ENCODE results near the gene SPART. TPM values are rescaled to one million over a fixed set of nuclear protein-coding genes. Genes with fewer than 3 reads are reported as not detected.

The SPART gene
- total RNA-seq, 2 donors from 2014 or later, result 41.9 to 52.8 TPM

DNA sequence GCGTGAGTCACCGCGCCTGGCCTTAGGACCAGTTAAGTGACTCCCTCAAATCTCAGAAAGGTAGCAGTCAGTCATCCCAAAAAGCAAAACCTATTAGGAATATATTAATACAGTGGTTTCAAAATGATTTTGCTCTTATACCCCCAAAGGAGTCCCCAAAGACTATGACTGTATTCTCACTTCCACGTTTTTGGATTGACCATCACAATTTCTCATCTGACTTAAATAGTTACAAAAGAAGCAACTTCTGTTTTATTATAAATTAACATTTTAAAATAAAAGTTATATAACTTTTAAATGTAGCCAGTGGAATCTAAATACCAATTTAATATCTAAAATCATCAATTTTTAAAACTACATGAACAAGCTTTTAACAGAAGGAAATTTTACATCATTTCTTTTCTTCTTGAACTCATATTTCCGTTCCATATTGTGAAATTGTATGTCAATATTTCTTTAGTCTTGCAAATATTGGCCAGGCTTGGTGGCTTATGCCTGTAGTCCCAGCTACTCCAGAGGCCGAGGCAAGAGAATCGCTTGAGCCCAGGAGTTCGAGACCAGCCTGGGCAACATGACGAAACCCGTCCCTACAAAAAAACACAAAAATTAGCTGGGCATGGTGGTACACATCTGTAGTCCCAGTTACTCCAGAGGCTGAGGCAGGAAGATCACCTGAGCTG, 1.5 kb upstream of the SPART start:
- Histone ChIP-seq H3K27me3 (replicated peaks; ENCODE audit: insufficient read depth) (no peaks in the 10 kb centered on the region), H3K27ac (no peak overlapping the region), H3K4me3 (no peak overlapping the region), H3K9me3 (no peaks in the 10 kb centered on the region), H3K4me1 (replicated peaks) (no peaks in the 10 kb centered on the region), H3K36me3 (no peaks in the 10 kb centered on the region)
- intact Hi-C loops (cut with DNase I), result loop anchor here (5.0 kb wide), 1 partner anchor 50 kb away; the partner anchor contains the start of gene CCDC169
- DNase-seq (ENCODE audit: low spot score), result no peak
- TF ChIP-seq, protein P1, sequence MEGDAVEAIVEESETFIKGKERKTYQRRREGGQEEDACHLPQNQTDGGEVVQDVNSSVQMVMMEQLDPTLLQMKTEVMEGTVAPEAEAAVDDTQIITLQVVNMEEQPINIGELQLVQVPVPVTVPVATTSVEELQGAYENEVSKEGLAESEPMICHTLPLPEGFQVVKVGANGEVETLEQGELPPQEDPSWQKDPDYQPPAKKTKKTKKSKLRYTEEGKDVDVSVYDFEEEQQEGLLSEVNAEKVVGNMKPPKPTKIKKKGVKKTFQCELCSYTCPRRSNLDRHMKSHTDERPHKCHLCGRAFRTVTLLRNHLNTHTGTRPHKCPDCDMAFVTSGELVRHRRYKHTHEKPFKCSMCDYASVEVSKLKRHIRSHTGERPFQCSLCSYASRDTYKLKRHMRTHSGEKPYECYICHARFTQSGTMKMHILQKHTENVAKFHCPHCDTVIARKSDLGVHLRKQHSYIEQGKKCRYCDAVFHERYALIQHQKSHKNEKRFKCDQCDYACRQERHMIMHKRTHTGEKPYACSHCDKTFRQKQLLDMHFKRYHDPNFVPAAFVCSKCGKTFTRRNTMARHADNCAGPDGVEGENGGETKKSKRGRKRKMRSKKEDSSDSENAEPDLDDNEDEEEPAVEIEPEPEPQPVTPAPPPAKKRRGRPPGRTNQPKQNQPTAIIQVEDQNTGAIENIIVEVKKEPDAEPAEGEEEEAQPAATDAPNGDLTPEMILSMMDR (IDR thresholded peaks at IDR 0.05), result no peak
- TF ChIP-seq POLR2AphosphoS5 (IDR thresholded peaks at IDR 0.05) (no peak), POLR2A (IDR thresholded peaks at IDR 0.05) (no peak)
- 92% methylated on average over 10 of the region's 10 CpGs for WGBS

DNA sequence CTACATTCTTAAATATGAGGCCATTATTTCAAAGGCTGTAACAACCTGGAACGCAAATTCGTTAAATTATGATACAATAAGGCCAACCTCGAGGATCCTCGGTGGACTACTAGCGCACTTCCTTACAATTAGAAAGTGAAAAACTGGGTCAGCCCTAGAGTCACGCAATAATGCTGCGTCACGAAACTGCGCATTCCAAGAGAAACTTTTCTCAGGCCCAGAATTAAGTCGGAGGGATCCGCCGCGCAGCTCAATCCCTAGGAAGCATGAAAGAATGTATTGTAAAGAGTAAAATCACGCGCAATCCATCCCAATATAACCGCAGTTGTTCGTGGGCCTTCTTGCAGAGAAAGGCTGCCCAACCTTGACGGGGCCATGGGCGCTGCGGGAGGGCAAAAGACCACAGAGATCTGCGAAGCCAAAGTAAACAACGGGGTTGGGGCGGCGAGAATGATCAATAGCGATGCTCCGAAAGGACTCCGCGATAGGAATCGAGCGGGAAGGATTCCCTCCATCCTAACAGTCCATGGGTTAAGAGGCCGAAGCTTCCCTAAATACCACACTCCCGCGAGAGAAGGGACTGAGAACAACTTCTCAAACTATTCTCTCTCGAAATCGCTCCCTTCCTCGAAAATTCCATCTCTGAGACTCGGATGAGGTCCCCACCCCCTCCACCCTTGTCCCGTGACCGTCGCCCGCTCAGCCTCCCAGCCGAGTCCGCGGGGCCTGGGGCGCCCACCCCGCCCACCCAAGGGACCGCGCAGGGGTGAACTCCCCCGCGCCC, 564 bp downstream of the SPART start:
- intact Hi-C loops (cut with DNase I), result loop anchor here (1.0 to 5.0 kb wide), 2 partner anchors 48 to 50 kb away; partner anchors contain the start of gene CCDC169
- peak; percentile 61 for DNase-seq (ENCODE audit: low spot score)
- Histone ChIP-seq H3K9me3 (no peaks in the 10 kb centered on the region), H3K36me3 (no peaks in the 10 kb centered on the region), H3K27me3 (replicated peaks; ENCODE audit: insufficient read depth) (no peaks in the 10 kb centered on the region), H3K4me3 (peak overlapping the region; percentile 69 to 97), H3K4me1 (replicated peaks) (no peaks in the 10 kb centered on the region), H3K27ac (peak overlapping the region; percentile 98 to 99)
- WGBS, result under 1% methylated on average over 43 of the region's 50 CpGs
- peak; percentile 76 for TF ChIP-seq POLR2AphosphoS5 (IDR thresholded peaks at IDR 0.05)
- TF ChIP-seq, protein P1 (IDR thresholded peaks at IDR 0.05), result no peak

DNA sequence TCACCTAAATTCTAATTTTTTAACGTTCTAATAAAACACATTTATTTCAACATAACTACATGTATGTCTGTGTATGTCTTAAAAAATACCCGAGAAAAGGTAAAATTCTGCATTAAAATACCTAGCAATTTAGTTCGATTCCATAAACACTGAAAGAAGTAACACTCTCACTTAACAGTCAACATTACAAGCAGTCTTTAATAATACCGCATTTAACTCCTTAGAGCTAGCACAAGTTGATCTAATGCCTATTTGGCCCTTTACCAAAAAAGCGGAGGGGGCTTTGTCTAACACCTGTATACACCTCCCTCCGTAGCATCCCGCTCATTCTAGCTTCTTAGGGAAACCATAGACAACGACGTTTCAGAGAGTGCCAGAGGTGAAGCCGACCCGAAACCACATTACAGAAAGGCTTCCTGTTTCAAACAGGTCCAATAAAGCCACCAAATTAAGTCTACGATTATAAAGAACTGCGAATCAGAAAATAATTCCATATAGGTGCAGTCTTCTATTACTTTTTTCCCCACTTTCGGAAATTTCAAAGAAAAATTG, 1.2 kb downstream of the SPART start:
- Histone ChIP-seq H3K4me1 (replicated peaks) (no peaks in the 10 kb centered on the region), H3K4me3 (peak overlapping the region; percentile 69 to 97), H3K36me3 (no peaks in the 10 kb centered on the region), H3K27me3 (replicated peaks; ENCODE audit: insufficient read depth) (no peaks in the 10 kb centered on the region), H3K9me3 (no peaks in the 10 kb centered on the region), H3K27ac (peak overlapping the region; percentile 98 to 99)
- 6% methylated on average over 14 of the region's 14 CpGs for WGBS
- TF ChIP-seq POLR2AphosphoS5 (IDR thresholded peaks at IDR 0.05), result no peak
- peak; percentile 30 for DNase-seq (ENCODE audit: low spot score)
- intact Hi-C loops (cut with DNase I), result loop anchor here (5.0 kb wide), 1 partner anchor 48 kb away; the partner anchor contains the start of gene CCDC169

DNA sequence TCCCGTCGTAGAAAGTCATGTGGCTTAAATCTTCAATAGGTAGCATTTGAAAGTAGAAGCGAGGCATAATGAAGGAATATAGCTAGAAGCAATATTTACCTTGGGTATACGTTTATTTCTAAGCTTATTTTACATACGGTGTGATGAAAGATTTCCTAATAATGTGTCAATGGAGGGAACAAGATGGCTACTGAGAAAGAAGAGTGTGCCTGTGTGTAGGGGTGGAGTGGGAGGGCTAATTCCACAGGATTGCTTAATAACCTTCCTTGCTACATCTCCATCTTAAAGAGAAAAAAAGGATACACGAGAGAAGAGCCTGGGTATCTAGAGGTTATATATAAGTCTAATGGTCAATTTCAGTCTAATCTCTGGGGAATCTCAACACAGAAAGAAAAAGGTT, 2.0 kb downstream of the SPART start:
- WGBS, result 63% methylated on average over 6 of the region's 6 CpGs
- H3K4me3 ChIP-seq, result peak overlapping the region in 1 of 2 donors; percentile 69
- intact Hi-C loops (cut with DNase I), result no loop called here
- H3K36me3 ChIP-seq, result no peaks in the 10 kb centered on the region
- no peak for DNase-seq (ENCODE audit: low spot score)
- TF ChIP-seq POLR2AphosphoS5 (IDR thresholded peaks at IDR 0.05) (no peak), POLR2A (IDR thresholded peaks at IDR 0.05) (no peak)
- TF ChIP-seq, protein P1 (IDR thresholded peaks at IDR 0.05), result no peak
- no peaks in the 10 kb centered on the region for H3K9me3 ChIP-seq
- peak overlapping the region; percentile 98 to 99 for H3K27ac ChIP-seq
- H3K4me1 ChIP-seq (replicated peaks), result no peaks in the 10 kb centered on the region
- no peaks in the 10 kb centered on the region for H3K27me3 ChIP-seq (replicated peaks; ENCODE audit: insufficient read depth)

DNA sequence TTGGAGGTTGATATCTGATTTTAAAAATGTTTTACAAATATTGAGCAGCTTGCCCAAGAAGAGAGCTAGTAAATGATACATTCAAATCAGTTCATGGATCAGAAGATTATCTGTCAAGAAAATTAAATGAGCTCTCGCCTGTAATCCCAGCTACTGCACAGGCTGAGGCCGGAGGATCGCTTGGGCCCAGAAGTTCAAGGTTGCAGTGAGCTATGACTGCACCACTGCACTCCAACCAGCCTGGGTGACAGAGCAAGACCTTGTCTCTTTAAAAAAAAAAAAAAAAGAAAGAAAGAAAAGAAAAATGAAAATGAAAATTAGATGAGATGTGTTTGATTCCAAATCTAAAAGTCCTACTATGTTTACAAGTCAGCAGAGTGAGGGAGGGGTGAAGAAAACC, 2.4 kb downstream of the SPART start:
- Histone ChIP-seq H3K27me3 (replicated peaks; ENCODE audit: insufficient read depth) (no peaks in the 10 kb centered on the region), H3K36me3 (no peaks in the 10 kb centered on the region), H3K4me3 (no peak overlapping the region), H3K4me1 (replicated peaks) (no peaks in the 10 kb centered on the region), H3K9me3 (no peaks in the 10 kb centered on the region), H3K27ac (peak overlapping the region in 1 of 2 donors; percentile 98)
- no peak for TF ChIP-seq POLR2A (IDR thresholded peaks at IDR 0.05)
- TF ChIP-seq, protein P1 (IDR thresholded peaks at IDR 0.05), result no peak
- TF ChIP-seq POLR2AphosphoS5 (IDR thresholded peaks at IDR 0.05), result no peak
- DNase-seq (ENCODE audit: low spot score), result no peak
- WGBS, result 82% methylated on average over 3 of the region's 3 CpGs
- intact Hi-C loops (cut with DNase I), result no loop called here
